H1 (cell line): ENCODE results near the gene EPHA2. TPM values are rescaled to one million over a fixed set of nuclear protein-coding genes. Genes with fewer than 3 reads are reported as not detected.

Experiments
- CTCF ChIA-PET: fragments of 300-600 bp; sonication (Branson Sonifier 250); formaldehyde crosslinking; loops from one replicate; lab custom pipeline; 2021; ENCODE audit not compliant: partially characterized antibody; lab: Charles Lee
- POLR2A ChIA-PET: fragments of 300-600 bp; sonication (Branson Sonifier 250); formaldehyde crosslinking; loops from one replicate; lab custom pipeline; 2021; ENCODE audit warnings: inconsistent platforms; ENCODE audit not compliant: partially characterized antibody; lab: Charles Lee
- DNase-seq, 2 experiments: peaks; one replicate each; pipeline versions ENCODE4 v3.0.0 to v3.0.0-alpha.2; 2010 to 2022; ENCODE audit warnings: low spot score in 2 of 2, low read depth in 1 of 2, mixed read lengths in 1 of 2
- FAIRE-seq: peaks from 2 replicates; lab custom pipeline; 2011; peaks lifted over from hg19 to GRCh38; lab: Jason Lieb, UNC
- H2AFZ ChIP-seq: 2 replicates; pipeline ENCODE4 v1.8.1; 2012; ENCODE audit warnings: low read length, inconsistent platforms
- H2AK5ac ChIP-seq: 2 replicates; pipeline ENCODE4 v1.6.1; 2013; ENCODE audit warnings: low read depth, low read length
- H2BK120ac ChIP-seq: replicated peaks from 2 replicates; pipeline ENCODE3; 2013; ENCODE audit warnings: low read depth, low read length, inconsistent platforms
- H2BK12ac ChIP-seq: 2 replicates; pipeline ENCODE4 v1.6.1; 2013; ENCODE audit warnings: low read depth, low read length
- H2BK15ac ChIP-seq: 2 replicates; pipeline ENCODE4 v1.6.1; 2013; ENCODE audit warnings: low read length
- H2BK20ac ChIP-seq: 2 replicates; pipeline ENCODE4 v1.6.1; 2013; ENCODE audit warnings: low read length
- H2BK5ac ChIP-seq: 2 replicates; pipeline ENCODE4 v1.6.1; 2013; ENCODE audit warnings: low read depth, low read length
- H3K14ac ChIP-seq: 2 replicates; pipeline ENCODE4 v1.6.1; 2013; ENCODE audit warnings: inconsistent platforms; ENCODE audit not compliant: insufficient read length
- H3K18ac ChIP-seq: 2 replicates; pipeline ENCODE4 v1.6.1; 2013; ENCODE audit warnings: low read length; ENCODE audit errors: extremely low read depth
- H3K23ac ChIP-seq: 2 replicates; pipeline ENCODE4 v1.6.1; 2013; ENCODE audit warnings: inconsistent platforms; ENCODE audit not compliant: insufficient read length
- H3K23me2 ChIP-seq: 2 replicates; pipeline ENCODE4 v1.6.1; 2013; ENCODE audit warnings: low read depth, low read length
- H3K27ac ChIP-seq: 2 replicates; pipeline ENCODE4 v1.6.1; 2011; ENCODE audit warnings: low read depth, low read length, inconsistent platforms
- H3K27me3 ChIP-seq, 4 experiments: replicated peaks in 1 of 4; 1 replicate in 1 of 4; 2 replicates in 3 of 4; pipeline versions ENCODE4 v1.6.1 to v1.8.1; 2011 to 2013; ENCODE audit warnings: low read length in 3 of 4, mild to moderate bottlenecking in 3 of 4, inconsistent platforms in 2 of 4, mixed read lengths in 2 of 4, moderate library complexity in 1 of 4; ENCODE audit not compliant: control insufficient read depth in 3 of 4, insufficient read depth in 3 of 4; ENCODE audit errors: extremely low read depth in 1 of 4
- H3K36me3 ChIP-seq, 4 experiments: 2 replicates each; pipeline versions ENCODE4 v1.6.1 to v1.8.1; 2011 to 2013; ENCODE audit warnings: mild to moderate bottlenecking in 4 of 4, low read length in 3 of 4, moderate library complexity in 2 of 4, control low read depth in 1 of 4, inconsistent platforms in 1 of 4; ENCODE audit not compliant: insufficient read depth in 4 of 4, control insufficient read depth in 2 of 4
- H3K4ac ChIP-seq: replicated peaks from 2 replicates; pipeline ENCODE3; 2013; ENCODE audit warnings: low read length, low read depth, mixed read lengths, inconsistent platforms; ENCODE audit not compliant: insufficient read length
- H3K4me1 ChIP-seq, 4 experiments: replicated peaks in 1 of 4; 1 replicate in 1 of 4; 2 replicates in 3 of 4; pipeline versions ENCODE4 v1.6.1 to v1.8.1; 2011 to 2013; ENCODE audit warnings: low read length in 3 of 4, inconsistent platforms in 2 of 4, mixed read lengths in 1 of 4; ENCODE audit not compliant: insufficient read depth in 4 of 4, control insufficient read depth in 3 of 4
- H3K4me2 ChIP-seq, 2 experiments: 2 replicates each; pipeline versions ENCODE4 v1.6.1 to v1.8.1; 2011 to 2013; ENCODE audit warnings: low read depth in 2 of 2, low read length in 2 of 2, control low read depth in 1 of 2, inconsistent platforms in 1 of 2, mild to moderate bottlenecking in 1 of 2; ENCODE audit not compliant: insufficient read depth in 1 of 2
- H3K4me3 ChIP-seq, 4 experiments: fragments of 200-600, 300-600 bp in 1 of 4; sonication (generic), shearing (Covaris generic), sonication (Bioruptor Twin) in 1 of 4; 2 replicates each; pipeline versions ENCODE4 v1.5.1 to v1.8.1; 2011 to 2016; ENCODE audit warnings: low read length in 4 of 4, low read depth in 3 of 4, control low read depth in 2 of 4, inconsistent platforms in 2 of 4, mild to moderate bottlenecking in 2 of 4, mixed read lengths in 1 of 4, moderate library complexity in 1 of 4; ENCODE audit not compliant: insufficient read depth in 2 of 4; ENCODE audit errors: extremely low read depth in 1 of 4
- H3K56ac ChIP-seq: replicated peaks from 2 replicates; pipeline ENCODE3; 2013; ENCODE audit warnings: low read depth, mild to moderate bottlenecking, mixed read lengths, low read length, inconsistent platforms; ENCODE audit not compliant: insufficient read length
- H3K79me1 ChIP-seq: 2 replicates; pipeline ENCODE4 v1.6.1; 2013; ENCODE audit warnings: low read depth, low read length, control low read depth
- H3K79me2 ChIP-seq, 2 experiments: 2 replicates each; pipeline versions ENCODE4 v1.6.1 to v1.8.1; 2012 to 2013; ENCODE audit warnings: low read length in 2 of 2, mild to moderate bottlenecking in 2 of 2, inconsistent platforms in 1 of 2; ENCODE audit not compliant: insufficient read depth in 2 of 2, control insufficient read depth in 1 of 2
- H3K9ac ChIP-seq, 4 experiments: replicated peaks in 1 of 4; 1 replicate in 1 of 4; 2 replicates in 3 of 4; pipeline versions ENCODE4 v1.6.1 to v1.8.1; 2011 to 2013; ENCODE audit warnings: low read depth in 3 of 4, low read length in 3 of 4, control low read depth in 2 of 4, mild to moderate bottlenecking in 2 of 4, moderate library complexity in 2 of 4, inconsistent platforms in 1 of 4; ENCODE audit errors: extremely low read depth in 1 of 4
- H3K9me3 ChIP-seq, 2 experiments: 2 replicates each; pipeline versions ENCODE4 v1.6.1 to v1.8.1; 2012 to 2013; ENCODE audit warnings: mild to moderate bottlenecking in 2 of 2, moderate library complexity in 2 of 2, control low read depth in 1 of 2, inconsistent platforms in 1 of 2, low read depth in 1 of 2, low read length in 1 of 2, mixed read lengths in 1 of 2; ENCODE audit not compliant: insufficient read depth in 2 of 2
- H4K20me1 ChIP-seq, 2 experiments: replicated peaks in 1 of 2; 2 replicates each; pipeline versions ENCODE3 to v1.8.1; 2011 to 2013; ENCODE audit warnings: inconsistent platforms in 2 of 2, low read length in 2 of 2, mild to moderate bottlenecking in 1 of 2; ENCODE audit not compliant: insufficient read depth in 2 of 2, control insufficient read depth in 1 of 2
- H4K5ac ChIP-seq: 2 replicates; pipeline ENCODE4 v1.6.1; 2013; ENCODE audit warnings: low read length, low read depth, mixed read lengths, inconsistent platforms; ENCODE audit not compliant: insufficient read length
- H4K8ac ChIP-seq: 2 replicates; pipeline ENCODE4 v1.8.0; 2013; ENCODE audit warnings: mild to moderate bottlenecking, moderate library complexity, low read length, inconsistent platforms; ENCODE audit not compliant: insufficient read depth; ENCODE audit errors: extremely low read depth
- H4K91ac ChIP-seq: replicated peaks from 2 replicates; pipeline ENCODE3; 2013; ENCODE audit warnings: low read length, mixed read lengths, inconsistent platforms; ENCODE audit not compliant: insufficient read length
- ASH2L ChIP-seq: fragments of 200-600, 300-600 bp; sonication (generic); IDR thresholded peaks from one replicate; pipeline ENCODE4 v1.7.1; 2017; ENCODE audit warnings: low read length
- ATF3 ChIP-seq: IDR thresholded peaks from 2 replicates; pipeline ENCODE4 v1.6.1; 2011; ENCODE audit warnings: low read depth, mild to moderate bottlenecking, low read length; ENCODE audit not compliant: insufficient read depth
- BRCA1 ChIP-seq: IDR thresholded peaks from 2 replicates; pipeline ENCODE4 v1.6.1; 2012; ENCODE audit warnings: low read depth, low read length, improper control_type of control experiment
- FOSL1 ChIP-seq: IDR thresholded peaks from 2 replicates; pipeline ENCODE4 v1.6.1; 2011; ENCODE audit warnings: mild to moderate bottlenecking, low read depth, low read length, moderate library complexity; ENCODE audit not compliant: insufficient read depth
- JUN ChIP-seq: IDR thresholded peaks from 2 replicates; pipeline ENCODE4 v1.6.1; 2011; ENCODE audit warnings: low read depth, mild to moderate bottlenecking, improper control_type of control experiment, low read length
- JUND ChIP-seq: IDR thresholded peaks from 2 replicates; pipeline ENCODE4 v1.6.1; 2011; ENCODE audit warnings: mild to moderate bottlenecking, improper control_type of control experiment, low read length
- KDM1A ChIP-seq: fragments of 200-600, 300-600 bp; sonication (generic); IDR thresholded peaks from 2 replicates; pipeline ENCODE4 v1.7.1; 2016; ENCODE audit warnings: mild to moderate bottlenecking, low read length, borderline replicate concordance
- KDM4A ChIP-seq: IDR thresholded peaks from one replicate; pipeline ENCODE4 v1.7.1; 2012; ENCODE audit warnings: low read depth, mild to moderate bottlenecking, moderate library complexity, low read length, inconsistent platforms; ENCODE audit not compliant: severe bottlenecking
- PHF8 ChIP-seq: fragments of 200-600 bp; sonication (generic); conservative IDR thresholded peaks from 2 replicates; pipeline ENCODE4 v1.7.1; 2012; ENCODE audit warnings: low read depth, mild to moderate bottlenecking, inconsistent platforms, low read length, moderate library complexity
- POLR2A ChIP-seq, 2 experiments: IDR thresholded peaks; 1 replicate in 1 of 2; 2 replicates in 1 of 2; pipeline ENCODE4 v1.6.1; 2011; ENCODE audit warnings: low read depth in 2 of 2, low read length in 2 of 2, mild to moderate bottlenecking in 2 of 2; ENCODE audit errors: control extremely low read depth in 1 of 2
- RNF2 ChIP-seq: fragments of 200-900, 300-1000 bp; sonication (generic); IDR thresholded peaks from 2 replicates; pipeline ENCODE4 v1.7.1; 2016; ENCODE audit warnings: borderline replicate concordance, low read depth, mild to moderate bottlenecking, antibody characterized with exemption, low read length; ENCODE audit not compliant: poor library complexity, severe bottlenecking; ENCODE audit errors: missing control alignments
- SP1 ChIP-seq: IDR thresholded peaks from 2 replicates; pipeline ENCODE4 v1.6.1; 2011; ENCODE audit warnings: low read depth, low read length
- SRF ChIP-seq: IDR thresholded peaks from 2 replicates; pipeline ENCODE4 v1.6.1; 2011; ENCODE audit warnings: mild to moderate bottlenecking, low read depth, low read length, moderate library complexity
- TAF1 ChIP-seq: IDR thresholded peaks from 2 replicates; pipeline ENCODE4 v1.6.1; 2011; ENCODE audit warnings: mild to moderate bottlenecking, low read depth, low read length
- TEAD4 ChIP-seq: IDR thresholded peaks from 2 replicates; pipeline ENCODE4 v1.6.1; 2012; ENCODE audit warnings: low read depth, low read length, inconsistent platforms, mixed read lengths
- whole genome bisulfite sequencing, 2 experiments: shearing (Covaris generic) in 1 of 2; methylation state at CpG; one replicate each; pipeline versions ENCODE4 v1.1.6 to v1.1.7; 2013 to 2015; ENCODE audit warnings: low lambda C conversion rate in 2 of 2, mixed read lengths in 2 of 2, inconsistent platforms in 1 of 2, low coverage in 1 of 2, missing lambda C conversion rate in 1 of 2; ENCODE audit not compliant: insufficient replicate concordance in 2 of 2, insufficient coverage in 1 of 2, insufficient read length in 1 of 2; ENCODE audit errors: extremely low coverage in 1 of 2, missing lambda C conversion rate in 1 of 2; 5-methylcytosine and 5-hydroxymethylcytosine counted together
- polyA plus RNA-seq, 7 experiments: library from polyadenylated mRNA; depleted of rRNA in 3 of 7; stranded (reverse) in 5 of 7; unstranded in 2 of 7; fragments of >200 nt in 5 of 7; fragments of 200-250 nt in 2 of 7; gene quantifications; 1 replicate in 5 of 7; 2 replicates in 1 of 7; 4 replicates in 1 of 7; pipeline versions ENCODE4 v1.2.1 to v1.2.3, GENCODE V29; 2011 to 2013; ENCODE audit warnings: missing spikeins in 2 of 7, mixed read lengths in 2 of 7
- total RNA-seq: library from RNA; stranded (reverse); fragmentation: NEBNext Ultra II Directional; extraction: Animal tissue kit (Norgen Biotek cat#: 25700); gene quantifications from 2 replicates; pipeline ENCODE4 v1.2.1, GENCODE V29; 2021

EPHA2 gene
- total and polyA plus RNA-seq, 2 of the 8 experiments (the other 6 are each of a cell fraction or from before 2014, with no cell fraction given) = 26.8 to 33.6 TPM

- no peak overlapping the region for H2BK12ac ChIP-seq
- no peaks in the 10 kb centered on the region for H3K36me3 ChIP-seq
- H2BK15ac ChIP-seq = no peak overlapping the region
- no peak overlapping the region for H2BK5ac ChIP-seq
- no peaks in the 10 kb centered on the region for H3K79me1 ChIP-seq
- TF ChIP-seq ASH2L = no peak
- no peak for TF ChIP-seq BRCA1
- TF ChIP-seq TEAD4 = no peak
- TF ChIP-seq FOSL1 = no peak
- no peak for TF ChIP-seq POLR2A (IDR thresholded peaks at IDR 0.05; ENCODE audit: control extremely low read depth in 1 of 2, low read depth in 2 of 2, low read length in 2 of 2)
- no peak for TF ChIP-seq JUN
- no peak for TF ChIP-seq RNF2
- no peak for TF ChIP-seq PHF8
- no peak for TF ChIP-seq KDM4A
- no peak for TF ChIP-seq JUND
- TF ChIP-seq ATF3 = no peak
- no peak for TF ChIP-seq SRF
- no peak for TF ChIP-seq TAF1
- TF ChIP-seq SP1 = no peak
- no peak for TF ChIP-seq KDM1A
- H2BK20ac ChIP-seq = no peak overlapping the region
- no peak overlapping the region for H2AFZ ChIP-seq
- H3K14ac ChIP-seq = no peak overlapping the region
- no peak overlapping the region for H3K27ac ChIP-seq
- H4K20me1 ChIP-seq = peaks cover 1 to 9% of the 10 kb centered on the region in 2 experiments
- no peak overlapping the region for H3K4ac ChIP-seq
- H3K79me2 ChIP-seq = no peaks in the 10 kb centered on the region
- H4K91ac ChIP-seq = no peak overlapping the region
- no peak overlapping the region for H3K4me2 ChIP-seq
- H3K27me3 ChIP-seq = peaks cover 4 to 36% (median 30%) of the 10 kb centered on the region in 4 experiments
- H3K9me3 ChIP-seq = no peaks in the 10 kb centered on the region
- 85% methylated on average over 11 of the region's 11 CpGs; no CpG with 5 or more reads in 1 of the 2 experiments for WGBS, 2 experiments
- H3K4me1 ChIP-seq = peaks cover 2 to 25% (median 10%) of the 10 kb centered on the region in 4 experiments
- no peak overlapping the region for H3K18ac ChIP-seq
- no peak overlapping the region for H3K4me3 ChIP-seq
- no peak overlapping the region for H2AK5ac ChIP-seq
- H4K8ac ChIP-seq = no peak overlapping the region
- FAIRE-seq (no peak), DNase-seq (no peak)
- no peak overlapping the region for H3K56ac ChIP-seq
- no peak overlapping the region for H2BK120ac ChIP-seq
- ChIA-PET POLR2A (no interaction called here), CTCF (interaction anchor here (1.7 to 21.9 kb wide), 10 partner anchors 9 to 166 kb away, joined by 5 to 569 read pairs (median 80); partner anchors contain the start of gene EPHA2)
- no peak overlapping the region for H4K5ac ChIP-seq
- H3K9ac ChIP-seq = no peak overlapping the region
- no peak overlapping the region for H3K23ac ChIP-seq
- peaks cover 11% of the 10 kb centered on the region for H3K23me2 ChIP-seq
Measured at GRCh38 chr1:16076865-16077238, 79.0 kb downstream of the EPHA2 start.
